ENCODE results near the gene POMGNT1. TPM values are rescaled to one million over a fixed set of nuclear protein-coding genes. Genes with fewer than 3 reads are reported as not detected.

Gene POMGNT1
- total and polyA plus RNA-seq, 2 of the 13 experiments (the other 11 are each of a cell fraction or from before 2014, with no cell fraction given): 33.9 to 46.8 TPM

DNA sequence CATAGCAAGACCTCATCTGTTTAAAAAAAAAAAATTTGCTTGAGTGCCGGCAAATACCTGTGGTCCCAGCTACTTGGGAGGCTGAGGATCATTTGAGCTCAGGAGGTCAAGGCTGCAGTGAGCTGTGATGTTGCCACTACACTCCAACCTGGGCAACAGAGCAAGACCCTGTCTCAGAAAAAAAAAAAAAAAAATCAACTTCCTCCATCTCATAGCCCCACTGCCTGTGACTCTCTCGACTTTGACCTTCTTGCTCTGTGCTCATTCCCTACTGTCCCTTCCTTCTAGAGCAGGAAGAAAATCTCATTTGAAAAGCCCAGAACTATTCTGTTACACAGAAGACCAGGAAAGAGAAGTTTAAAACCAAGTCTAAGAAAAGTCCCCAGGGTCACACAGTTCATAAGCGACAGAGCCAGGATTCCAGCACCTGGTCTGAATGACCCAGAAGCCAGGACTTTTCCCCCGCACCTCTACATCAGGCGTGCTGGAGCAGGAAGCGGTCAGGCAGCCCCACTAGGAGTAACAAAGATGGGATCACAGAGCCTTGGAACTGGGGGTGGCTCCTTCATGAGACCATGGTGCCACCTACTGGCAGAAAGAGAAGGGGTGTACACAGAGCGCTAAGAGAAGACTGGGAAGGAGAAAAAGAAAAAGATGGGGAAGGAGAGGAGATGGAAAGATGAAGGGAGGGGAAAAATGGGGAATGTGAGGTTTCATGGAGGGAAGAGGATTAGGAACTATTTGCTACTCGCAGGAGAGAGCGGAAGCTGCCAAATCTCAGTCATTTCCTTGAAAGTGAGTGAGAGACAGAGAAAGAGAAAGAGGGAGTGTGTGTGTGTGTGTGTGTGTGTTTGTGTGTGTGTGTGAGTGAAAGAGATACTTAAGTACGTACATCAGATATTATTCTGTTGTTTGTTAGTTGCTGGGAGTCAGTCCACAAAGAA, 18.8 kb downstream of the POMGNT1 start (continued):
- TF ChIP-seq SAP130 (CRISPR knock-in tag; IDR thresholded peaks at IDR 0.05; ENCODE audit: low read depth) (no peak), ZBTB21 (CRISPR knock-in tag; IDR thresholded peaks at IDR 0.05) (no peak), ZNF446 (CRISPR knock-in tag; IDR thresholded peaks at IDR 0.05) (no peak), RARA (CRISPR knock-in tag; IDR thresholded peaks at IDR 0.05) (no peak), ZSCAN25 (CRISPR knock-in tag; IDR thresholded peaks at IDR 0.05) (no peak), U2AF1 (optimal IDR thresholded peaks at IDR 0.05; ENCODE audit: low read depth, low read length) (no peak), SP2 (CRISPR knock-in tag; IDR thresholded peaks at IDR 0.05) (no peak), ELF1 (CRISPR knock-in tag; IDR thresholded peaks at IDR 0.05) (peak; percentile 37; the same call in 1 of the 2 replicates), PAX8 (CRISPR knock-in tag; IDR thresholded peaks at IDR 0.05; ENCODE audit: borderline replicate concordance) (0 out of 2 replicates have a peak, but pooled peaks have one; percentile 48), ZNF609 (CRISPR knock-in tag; IDR thresholded peaks at IDR 0.05; ENCODE audit: borderline replicate concordance) (no peak), ZNF431 (CRISPR knock-in tag; IDR thresholded peaks at IDR 0.05; ENCODE audit: borderline replicate concordance, low read depth) (no peak; the same call in 1 of the 2 replicates), REL (CRISPR knock-in tag; conservative IDR thresholded peaks at IDR 0.05) (no peak), MAZ (IDR thresholded peaks at IDR 0.05; ENCODE audit: borderline replicate concordance, low read depth, low read length) (peak; percentile 22; the same call in 1 of the 2 replicates), MAZ (CRISPR knock-in tag; IDR thresholded peaks at IDR 0.05; ENCODE audit: low read depth) (peak; percentile 35; the same call in 1 of the 2 replicates), ZNF770 (CRISPR knock-in tag; IDR thresholded peaks at IDR 0.05) (no peak), ZNF549 (CRISPR knock-in tag; IDR thresholded peaks at IDR 0.05) (no peak), POLR2AphosphoS5 (IDR thresholded peaks at IDR 0.05; ENCODE audit: low read depth, low read length) (no peak), BHLHE40 (IDR thresholded peaks at IDR 0.05; ENCODE audit: low read length) (no peak), MYNN (CRISPR knock-in tag; IDR thresholded peaks at IDR 0.05; ENCODE audit: low read depth) (peak; percentile 79; the same call in 1 of the 2 replicates)
- TF ChIP-seq, protein P1, sequence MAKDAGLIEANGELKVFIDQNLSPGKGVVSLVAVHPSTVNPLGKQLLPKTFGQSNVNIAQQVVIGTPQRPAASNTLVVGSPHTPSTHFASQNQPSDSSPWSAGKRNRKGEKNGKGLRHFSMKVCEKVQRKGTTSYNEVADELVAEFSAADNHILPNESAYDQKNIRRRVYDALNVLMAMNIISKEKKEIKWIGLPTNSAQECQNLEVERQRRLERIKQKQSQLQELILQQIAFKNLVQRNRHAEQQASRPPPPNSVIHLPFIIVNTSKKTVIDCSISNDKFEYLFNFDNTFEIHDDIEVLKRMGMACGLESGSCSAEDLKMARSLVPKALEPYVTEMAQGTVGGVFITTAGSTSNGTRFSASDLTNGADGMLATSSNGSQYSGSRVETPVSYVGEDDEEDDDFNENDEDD (CRISPR knock-in tag; IDR thresholded peaks at IDR 0.05; ENCODE audit: borderline replicate concordance): no peak

Data from HepG2 (cell line).